ENCODE measurements around the gene ZMYM2. TPM values are rescaled to one million over a fixed set of nuclear protein-coding genes. Genes with fewer than 3 reads are reported as not detected.

ZMYM2 gene
- total RNA-seq, 4 donors from 2014 or later: 60.7 to 75.3 (median 68.1) TPM

- no peaks in the 10 kb centered on the region for H3K27me3 ChIP-seq
- H3K36me3 ChIP-seq: peaks cover 0 to 60% (median 0%) of the 10 kb centered on the region in 3 donors
- DNase-seq (ENCODE audit: low spot score in 2 of 2): no peak
- TF ChIP-seq CTCF (IDR thresholded peaks at IDR 0.05) (no peak), EP300 (IDR thresholded peaks at IDR 0.05) (peak in 1 of 2 donors; percentile 21), POLR2A (IDR thresholded peaks at IDR 0.05) (no peak)
- no peak overlapping the region for H3K4me3 ChIP-seq
- 83 to 86% methylated on average over 2 of the region's 2 CpGs for WGBS, 2 donors
- no peaks in the 10 kb centered on the region for H3K4me1 ChIP-seq
- H3K9me3 ChIP-seq: no peaks in the 10 kb centered on the region
- H3K27ac ChIP-seq: no peak overlapping the region
Measured at GRCh38 chr13:20073775-20074174, 115.2 kb downstream of the ZMYM2 start.

- H3K9me3 ChIP-seq: no peaks in the 10 kb centered on the region
- no peak overlapping the region for H3K27ac ChIP-seq
- peaks cover 0 to 65% (median 0%) of the 10 kb centered on the region in 3 donors for H3K36me3 ChIP-seq
- no peaks in the 10 kb centered on the region for H3K27me3 ChIP-seq
- no peak overlapping the region for H3K4me3 ChIP-seq
- DNase-seq (ENCODE audit: low spot score in 2 of 2): no peak
- WGBS, 2 donors: 37 to 43% methylated on average over 1 of the region's 1 CpG
- no peak for TF ChIP-seq POLR2A (IDR thresholded peaks at IDR 0.05)
- no peak for TF ChIP-seq EP300 (IDR thresholded peaks at IDR 0.05)
- TF ChIP-seq CTCF (IDR thresholded peaks at IDR 0.05): no peak
- no peaks in the 10 kb centered on the region for H3K4me1 ChIP-seq
Measured at GRCh38 chr13:20074966-20075365, 116.4 kb downstream of the ZMYM2 start.

GRCh38 chr13:20077086-20077485, 118.6 kb downstream of the ZMYM2 start:
- H3K36me3 ChIP-seq: peaks cover 0 to 63% (median 0%) of the 10 kb centered on the region in 3 donors
- TF ChIP-seq CTCF (IDR thresholded peaks at IDR 0.05) (no peak), EP300 (IDR thresholded peaks at IDR 0.05) (no peak), POLR2A (IDR thresholded peaks at IDR 0.05) (no peak)
- WGBS, 2 donors: 85 to 93% methylated on average over 2 of the region's 2 CpGs
- no peak overlapping the region for H3K4me3 ChIP-seq
- H3K9me3 ChIP-seq: no peaks in the 10 kb centered on the region
- H3K27me3 ChIP-seq: no peaks in the 10 kb centered on the region
- no peak for DNase-seq (ENCODE audit: low spot score in 2 of 2)
- no peaks in the 10 kb centered on the region for H3K4me1 ChIP-seq
- no peak overlapping the region for H3K27ac ChIP-seq

- no peak for DNase-seq (ENCODE audit: low spot score in 2 of 2)
- H3K4me3 ChIP-seq: no peak overlapping the region
- WGBS, 2 donors: 96 to 98% methylated on average over 7 of the region's 7 CpGs
- H3K27me3 ChIP-seq: no peaks in the 10 kb centered on the region
- peaks cover 0 to 77% (median 14%) of the 10 kb centered on the region in 3 donors for H3K36me3 ChIP-seq
- TF ChIP-seq CTCF (IDR thresholded peaks at IDR 0.05) (no peak), EP300 (IDR thresholded peaks at IDR 0.05) (no peak), POLR2A (IDR thresholded peaks at IDR 0.05) (no peak)
- H3K27ac ChIP-seq: no peak overlapping the region
- no peaks in the 10 kb centered on the region for H3K4me1 ChIP-seq
- H3K9me3 ChIP-seq: no peaks in the 10 kb centered on the region
Measured at GRCh38 chr13:20080377-20081164, 122.0 kb downstream of the ZMYM2 start.

- WGBS, 2 donors: 54 to 56% methylated on average over 1 of the region's 1 CpG
- Histone ChIP-seq H3K9me3 (no peaks in the 10 kb centered on the region), H3K36me3 (peaks cover 0 to 12% (median 0%) of the 10 kb centered on the region in 3 donors), H3K27ac (no peak overlapping the region), H3K4me3 (no peak overlapping the region), H3K4me1 (no peaks in the 10 kb centered on the region), H3K27me3 (no peaks in the 10 kb centered on the region)
- DNase-seq (ENCODE audit: low spot score in 2 of 2): no peak
- TF ChIP-seq POLR2A (IDR thresholded peaks at IDR 0.05) (no peak), CTCF (IDR thresholded peaks at IDR 0.05) (peak in 1 of 5 experiments; percentile 8)
Measured at GRCh38 chr13:20090349-20090748, 131.8 kb downstream of the ZMYM2 start.
